Embryonic facial prominence (tissue), 1 donor: Measurements from ENCODE around the gene SLC35E3.

ENCODE experiments used
- DNase-seq: peaks from one replicate; pipeline ENCODE4 v3.0.0-alpha.2; 2016; ENCODE audit errors: extremely low spot score

The SLC35E3 gene

DNA sequence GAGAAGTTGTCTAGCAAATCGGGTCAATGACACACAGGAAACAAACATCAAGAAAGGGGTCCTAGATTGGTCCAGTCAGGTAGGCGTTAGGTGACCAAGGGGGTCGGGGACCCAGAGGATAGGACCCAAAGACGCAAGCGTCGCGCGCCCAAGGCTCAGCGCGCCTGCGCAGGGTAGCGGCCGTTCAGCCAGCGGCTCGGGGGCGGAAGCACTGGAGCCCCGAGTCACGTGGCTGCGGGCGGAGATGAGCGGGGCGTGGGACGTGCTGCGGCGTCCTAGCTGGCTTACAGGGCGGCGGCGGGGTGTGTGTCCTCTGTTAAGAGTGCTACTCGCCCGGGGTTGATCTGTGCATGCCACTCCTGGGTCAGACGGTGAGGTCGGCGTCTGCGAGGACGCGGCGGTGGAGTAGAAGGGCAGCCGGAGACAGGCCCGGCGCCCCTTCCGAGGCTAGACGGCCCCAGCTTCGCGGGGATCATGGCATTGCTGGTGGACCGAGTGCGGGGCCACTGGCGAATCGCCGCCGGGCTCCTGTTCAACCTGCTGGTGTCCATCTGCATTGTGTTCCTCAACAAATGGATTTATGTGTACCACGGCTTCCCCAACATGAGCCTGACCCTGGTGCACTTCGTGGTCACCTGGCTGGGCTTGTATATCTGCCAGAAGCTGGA lies at the start of gene SLC35E3:
SLC35E3 (plus strand) TSS at position 273 of the 668 bp plus-strand sequence; CDS start at position 475, 202 bp downstream.
- DNase-seq = peak; percentile 69

DNA sequence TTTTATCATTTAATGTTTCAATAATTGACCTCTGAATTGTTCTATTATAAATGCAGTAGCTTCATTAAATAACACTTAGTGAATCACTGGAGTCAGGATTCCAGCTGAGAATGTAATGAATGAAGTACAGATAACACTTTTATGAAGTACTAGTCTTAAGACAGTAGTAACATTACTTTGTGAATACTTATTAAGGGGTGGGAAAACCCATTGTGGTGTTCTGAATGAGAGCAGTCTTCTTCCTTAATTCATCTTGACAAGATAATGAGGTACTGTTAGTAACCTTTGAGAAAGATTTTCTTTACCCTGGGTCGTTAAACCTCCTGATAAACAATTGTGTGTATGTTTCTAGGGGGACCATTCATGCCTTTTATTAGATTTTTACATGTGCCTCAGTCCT lies 46.5 kb upstream of the SLC35E3 start:
- DNase-seq = no peak

DNA sequence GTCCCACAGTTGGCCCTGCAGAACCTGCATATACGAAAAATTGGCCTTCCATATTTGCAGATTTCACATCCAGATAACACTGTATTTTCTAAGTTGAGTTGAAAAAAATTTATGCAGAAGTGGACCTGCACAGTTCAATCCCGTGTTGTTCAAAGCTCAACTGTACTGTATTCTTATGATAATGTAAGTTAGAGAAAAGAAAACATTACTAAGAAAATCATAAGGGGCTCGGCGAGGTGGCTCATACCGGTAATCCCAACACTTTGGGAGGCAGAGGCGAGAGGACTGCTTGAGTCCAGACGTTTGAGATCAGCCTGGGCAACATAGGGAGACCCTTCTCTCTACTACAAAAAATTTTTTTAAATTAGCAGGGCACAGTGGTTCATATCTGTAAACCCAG lies 18.2 kb upstream of the SLC35E3 start:
- no peak for DNase-seq

DNA sequence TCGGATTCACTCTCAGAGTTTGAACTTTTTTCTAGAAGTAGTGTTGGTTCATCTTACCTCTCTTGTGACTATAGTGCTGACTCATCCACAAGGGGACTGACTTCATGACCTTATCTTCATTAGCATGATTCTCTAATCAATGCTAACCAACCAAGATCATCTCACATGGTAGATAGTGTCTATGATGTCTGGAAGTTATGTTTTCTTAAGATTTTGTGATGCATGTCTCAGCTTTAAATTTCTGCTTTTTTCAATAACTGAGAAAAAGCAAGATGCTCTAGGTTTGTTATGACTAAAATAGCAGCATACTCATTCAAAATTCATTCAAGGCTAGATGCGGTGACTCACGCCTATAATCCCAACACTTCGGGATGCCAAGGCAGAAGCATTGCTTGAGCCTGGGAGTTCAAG lies 12.3 kb upstream of the SLC35E3 start:
- DNase-seq = no peak

DNA sequence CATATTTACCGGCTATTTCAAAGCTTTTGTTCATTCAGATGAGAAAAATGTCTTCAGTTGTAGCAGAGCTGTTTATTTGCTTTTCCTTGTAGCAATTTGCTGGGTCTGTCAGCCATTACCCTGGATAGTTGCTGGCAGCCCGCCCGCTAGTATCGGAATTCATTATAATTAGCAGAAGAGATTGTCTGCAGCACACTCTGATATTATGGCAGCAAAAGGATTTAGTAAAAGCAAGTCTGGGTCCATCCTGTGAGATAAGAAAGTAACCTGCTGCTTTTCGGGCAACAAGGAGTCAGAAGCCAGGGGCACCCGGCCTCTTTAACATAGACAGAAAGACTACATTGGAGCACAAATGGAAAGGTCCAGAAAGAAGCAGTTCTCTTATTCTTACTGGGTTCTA lies 6.1 kb upstream of the SLC35E3 start:
- no peak for DNase-seq

DNA sequence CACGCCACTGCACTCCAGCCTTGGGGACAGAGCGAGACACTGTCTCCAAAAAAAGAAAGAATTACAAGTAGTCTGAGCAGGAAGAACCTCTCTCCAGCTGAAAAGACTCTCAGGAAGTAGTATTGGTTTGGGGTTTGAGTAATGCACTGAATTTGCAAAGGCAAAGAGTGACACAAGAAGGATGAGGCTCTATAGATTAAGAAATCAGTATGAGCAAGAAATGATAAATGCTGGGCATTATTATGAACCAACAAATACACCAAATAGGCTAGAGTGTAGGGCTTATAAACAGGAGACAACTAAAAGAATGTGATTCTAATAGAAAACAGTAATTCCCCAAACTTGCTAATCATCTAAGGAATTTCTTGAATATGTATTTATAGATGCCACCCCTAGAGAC lies 2.6 kb upstream of the SLC35E3 start:
- DNase-seq = no peak

DNA sequence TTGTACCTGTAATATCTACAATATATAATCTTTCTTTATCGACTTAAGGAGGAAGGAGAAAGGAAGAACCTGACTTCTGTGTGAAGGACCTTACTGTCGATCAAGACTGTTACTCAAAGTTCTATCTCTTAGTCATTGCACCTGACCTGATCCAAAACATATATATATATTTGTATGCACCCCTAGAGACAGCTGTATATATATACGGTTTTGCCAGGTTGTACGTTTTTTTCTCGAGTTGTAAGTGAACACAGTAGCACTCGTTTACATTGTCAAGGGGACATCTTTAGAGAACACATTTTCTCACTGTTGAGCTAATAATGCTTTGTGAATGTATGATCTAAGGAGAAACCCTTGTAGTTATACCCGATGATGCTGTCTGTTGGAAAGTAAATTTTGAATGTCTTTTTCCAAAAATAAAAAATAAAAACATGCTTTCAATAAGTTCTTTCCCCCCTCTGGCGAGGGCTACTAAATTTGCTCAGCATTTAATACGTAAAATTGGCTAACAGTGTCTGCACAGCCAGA lies 536 bp upstream of the SLC35E3 start:
- no peak for DNase-seq

DNA sequence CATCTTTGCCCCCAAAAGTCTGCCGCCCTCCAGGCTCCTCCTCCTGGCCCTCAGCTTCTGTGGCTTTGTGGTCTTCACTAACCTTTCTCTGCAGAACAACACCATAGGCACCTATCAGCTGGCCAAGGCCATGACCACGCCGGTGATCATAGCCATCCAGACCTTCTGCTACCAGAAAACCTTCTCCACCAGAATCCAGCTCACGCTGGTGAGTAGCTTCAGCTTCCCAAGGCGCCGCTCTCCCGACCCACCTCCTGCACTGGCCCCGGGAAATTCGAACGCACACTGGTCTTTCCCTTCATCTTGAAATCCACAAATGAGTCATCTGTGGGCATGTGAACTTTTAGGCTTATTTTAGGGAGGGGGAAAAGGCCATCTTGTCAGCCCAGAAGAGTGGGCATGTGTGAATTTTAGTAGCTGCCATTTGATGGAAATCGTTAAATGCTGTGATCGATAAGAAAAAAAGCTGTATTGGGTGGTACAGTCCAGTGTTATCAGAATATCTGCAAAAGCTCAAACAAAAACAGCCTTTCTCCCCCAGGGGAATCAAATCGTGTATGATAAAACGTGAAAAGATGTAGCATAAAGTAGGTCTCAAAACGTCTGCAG lies 700 bp downstream of the SLC35E3 start:
- no peak for DNase-seq

DNA sequence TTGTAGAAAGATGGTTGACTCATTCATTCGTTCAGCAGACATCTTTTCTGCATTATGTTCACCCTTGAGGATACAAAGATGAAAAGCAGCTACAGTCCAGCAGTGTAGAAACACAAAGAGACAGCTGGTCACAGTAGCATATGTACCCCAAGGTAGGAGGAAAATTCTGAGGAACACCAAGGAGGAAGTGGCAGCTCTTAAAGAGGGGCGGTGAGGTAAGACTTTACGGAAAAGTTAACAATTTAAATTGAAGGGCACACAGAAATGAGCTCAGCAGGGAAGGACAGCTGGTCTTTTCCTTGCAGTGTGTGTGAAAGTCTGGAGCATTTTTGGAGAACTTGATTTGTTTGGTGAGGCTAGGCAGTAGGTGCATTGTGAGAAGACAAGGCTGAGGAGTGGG lies 3.5 kb downstream of the SLC35E3 start:
- DNase-seq = no peak

DNA sequence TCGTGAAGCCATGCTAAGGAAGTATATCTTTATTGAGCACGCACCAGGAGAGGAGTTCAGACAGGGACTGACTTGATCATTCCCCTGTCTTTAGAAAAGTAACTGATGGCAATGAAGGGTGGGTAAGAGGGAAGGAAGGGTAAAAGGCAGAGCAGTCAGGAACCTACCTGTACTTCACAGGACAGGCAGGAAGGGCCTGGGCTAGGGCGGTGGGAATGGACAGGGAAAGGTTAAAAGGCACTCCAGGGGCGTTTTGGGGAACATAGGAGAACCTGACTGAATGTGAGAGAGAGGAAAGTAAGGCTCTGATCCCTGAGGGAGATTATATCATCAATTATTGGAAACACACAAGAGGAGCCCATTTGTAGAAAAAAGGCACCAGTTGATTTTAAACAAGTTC lies 3.9 kb downstream of the SLC35E3 start:
- DNase-seq = no peak

DNA sequence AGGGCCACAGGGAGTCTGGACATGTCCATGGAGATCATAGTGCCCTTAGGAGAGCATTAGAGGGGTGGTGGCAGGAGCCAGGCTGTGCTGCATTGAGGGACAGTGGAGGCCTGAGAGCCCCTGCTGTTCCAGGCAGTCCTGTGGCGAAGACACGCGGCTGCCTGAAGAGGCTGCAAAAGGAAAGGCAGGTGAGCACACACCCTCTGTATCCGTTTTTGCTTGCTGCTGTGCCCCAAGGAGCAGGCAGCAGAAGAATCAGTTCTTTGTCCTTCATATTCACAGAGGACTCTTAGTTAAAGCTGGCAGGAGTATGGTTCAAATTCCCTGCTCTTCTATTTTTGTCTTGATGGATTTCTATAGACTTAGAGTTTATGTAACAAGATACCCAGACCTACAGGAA lies 4.5 kb downstream of the SLC35E3 start:
- no peak for DNase-seq

DNA sequence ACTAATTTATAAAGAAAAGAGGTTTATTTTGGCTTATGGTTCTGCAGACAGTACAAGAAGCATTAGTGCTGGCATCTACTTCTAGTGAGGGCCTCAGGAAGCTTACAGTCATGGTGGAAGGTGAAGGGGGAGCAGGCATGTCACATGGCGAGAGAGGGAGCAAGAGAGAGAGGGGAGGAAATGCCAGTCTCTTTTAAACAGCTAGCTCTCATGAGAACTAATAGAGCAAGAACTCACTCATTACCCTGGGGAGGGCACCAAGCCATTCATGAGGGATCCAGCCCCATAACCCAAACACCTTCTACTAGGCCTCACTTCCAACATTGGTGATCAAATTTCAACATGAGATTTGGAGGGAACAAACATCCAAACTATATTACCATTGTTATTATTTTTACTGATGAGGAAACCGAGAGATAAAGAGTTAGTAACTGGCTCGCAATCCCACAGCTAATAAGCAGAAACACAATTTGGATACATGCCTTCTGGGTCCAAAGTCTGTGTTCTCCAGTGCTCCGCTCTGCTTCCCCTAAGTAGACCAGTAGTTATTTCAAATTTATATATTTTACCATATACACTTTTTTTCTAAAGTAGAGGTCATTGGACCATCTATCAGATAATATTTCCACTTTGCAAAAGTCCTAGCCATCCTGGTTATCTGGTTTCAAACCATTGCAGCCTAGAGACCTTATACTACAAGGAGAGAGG lies 9.7 kb downstream of the SLC35E3 start:
- no peak for DNase-seq

DNA sequence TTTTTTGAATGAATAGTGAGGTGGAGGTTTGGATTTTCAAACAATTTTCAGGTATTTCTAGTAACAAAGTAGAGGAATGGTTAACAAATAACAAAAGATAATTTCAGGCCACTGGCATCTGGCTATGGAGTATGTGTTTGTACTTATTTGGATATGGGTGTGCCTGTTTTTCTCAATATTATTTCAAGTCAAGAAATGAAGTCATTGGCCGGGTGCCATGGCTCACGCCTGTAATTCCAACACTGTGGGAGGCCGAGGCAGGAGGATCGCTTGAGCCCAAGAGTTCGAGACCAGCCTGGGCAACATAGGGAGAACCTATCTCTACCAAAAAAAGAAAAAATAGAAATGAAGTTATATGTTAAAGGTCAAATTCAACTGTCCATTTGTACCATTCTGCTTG lies 13.9 kb downstream of the SLC35E3 start:
- DNase-seq = no peak

DNA sequence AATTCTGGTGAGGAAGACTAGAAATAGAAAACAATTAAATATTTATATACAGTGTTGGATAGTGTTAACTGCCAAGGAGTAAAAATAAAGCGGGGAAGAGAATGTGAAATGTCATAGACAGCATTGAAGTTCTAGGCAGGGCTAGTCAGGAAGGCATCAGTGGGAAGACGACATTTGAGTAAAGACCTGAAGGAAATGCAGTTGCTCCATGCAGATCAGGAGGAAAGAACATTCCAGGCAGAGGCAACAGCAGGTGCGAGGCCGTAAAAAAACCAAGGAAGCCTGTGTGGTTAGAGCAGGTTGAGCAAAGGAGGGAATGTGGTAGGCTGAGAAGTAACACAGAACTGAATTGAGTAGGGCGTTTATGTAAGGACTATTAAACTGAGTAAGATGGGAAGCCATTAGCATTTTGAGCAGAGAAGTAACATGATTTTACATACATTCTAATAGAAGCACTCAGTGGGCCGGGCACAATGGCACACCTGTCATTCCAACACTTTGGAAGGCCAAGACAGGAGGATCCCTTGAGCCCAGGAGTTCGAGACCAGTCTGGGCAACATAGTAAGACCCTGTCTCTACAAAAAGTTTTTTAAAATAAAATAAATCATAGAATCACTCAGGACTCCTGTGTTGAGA lies 14.9 kb downstream of the SLC35E3 start:
- DNase-seq = no peak

DNA sequence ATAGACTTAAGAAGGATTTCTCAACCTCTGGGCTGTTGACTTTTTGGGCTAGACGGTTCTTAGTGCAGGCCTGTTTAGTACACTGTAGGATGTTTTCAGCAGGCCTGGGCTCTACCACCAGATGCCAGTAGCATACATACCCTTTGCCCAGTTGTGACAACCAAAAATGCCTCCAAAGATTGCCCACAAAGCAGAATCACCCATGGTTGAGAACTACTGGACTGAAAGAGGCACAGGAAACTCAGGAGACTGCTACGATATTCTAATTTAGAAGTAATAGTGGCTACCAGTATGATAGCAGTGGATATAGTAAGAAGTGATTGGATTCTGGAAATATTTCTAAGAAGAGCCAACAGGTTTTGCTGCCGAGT lies 15.5 kb downstream of the SLC35E3 start:
- DNase-seq = no peak

DNA sequence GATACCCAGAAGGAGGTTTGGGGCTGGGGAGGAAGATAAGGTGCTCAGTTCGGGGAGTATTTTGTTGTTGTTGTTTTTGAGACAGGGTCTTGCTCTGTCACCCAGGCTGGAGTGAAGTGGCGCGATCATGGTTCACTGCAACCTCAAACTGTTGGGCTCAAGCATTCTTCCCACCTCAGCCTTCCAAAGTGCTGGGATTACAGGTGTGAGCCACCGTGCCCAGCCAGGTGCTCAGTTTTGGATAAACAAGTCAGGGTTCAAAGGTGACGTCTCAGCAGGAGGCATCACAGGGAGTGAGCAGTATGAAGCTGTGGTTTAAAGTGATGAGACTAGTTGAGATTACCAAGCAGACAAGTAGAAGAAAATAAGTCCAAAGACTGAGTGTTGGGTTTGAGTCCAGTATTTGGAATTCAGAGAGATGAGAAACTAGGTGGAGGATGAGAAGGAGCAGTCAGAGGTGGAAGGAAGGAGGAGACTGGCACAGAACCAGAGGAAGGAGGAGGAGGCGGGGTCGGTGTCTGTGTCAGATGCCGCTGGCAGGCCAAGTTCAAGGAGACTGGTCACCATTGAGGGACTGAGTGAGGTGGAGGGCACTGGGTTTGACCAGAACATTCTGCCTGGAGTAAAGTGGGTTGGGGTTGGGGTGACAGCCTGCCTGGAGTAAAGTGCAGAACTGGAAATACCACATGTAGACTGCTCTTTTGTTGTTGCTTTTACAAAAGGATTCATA lies 16.1 kb downstream of the SLC35E3 start:
- DNase-seq = no peak

DNA sequence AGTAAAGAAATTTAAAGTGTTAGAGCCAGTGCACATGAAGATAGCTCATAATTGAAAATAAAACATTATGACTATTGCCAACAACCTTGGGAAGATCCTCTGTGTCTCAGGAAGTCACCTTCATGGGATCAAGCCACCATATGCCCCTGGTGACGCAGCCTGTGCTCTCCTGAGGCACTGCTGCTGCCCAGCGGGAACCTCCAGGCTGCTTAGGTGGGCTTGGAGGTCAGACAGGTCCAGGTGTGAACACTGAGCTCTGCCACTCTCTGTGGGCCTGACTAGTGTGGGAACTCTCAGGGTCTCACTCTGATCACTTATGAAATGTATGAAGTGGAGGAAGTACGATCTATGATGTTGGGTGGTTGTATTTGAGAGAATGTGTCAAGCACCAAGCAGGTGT lies 16.7 kb downstream of the SLC35E3 start:
- DNase-seq = no peak

DNA sequence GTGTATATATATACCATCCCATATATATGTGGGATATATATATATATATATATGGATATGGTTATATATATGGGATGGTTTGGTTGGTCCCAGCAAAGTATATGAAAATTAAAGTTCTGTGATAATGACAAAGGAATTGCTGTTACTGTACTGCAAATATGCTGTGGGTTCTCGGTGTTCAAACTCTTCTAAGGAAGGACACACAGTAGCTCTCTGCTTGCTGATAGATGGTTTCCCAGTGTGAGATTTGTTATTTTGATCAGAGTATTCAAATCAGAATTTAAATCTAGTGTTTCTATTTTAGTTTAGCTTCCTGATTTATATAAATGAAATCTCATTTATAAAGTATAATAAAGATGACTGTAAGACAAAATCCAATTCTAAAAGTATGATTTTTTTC lies 19.7 kb downstream of the SLC35E3 start:
- DNase-seq = no peak

DNA sequence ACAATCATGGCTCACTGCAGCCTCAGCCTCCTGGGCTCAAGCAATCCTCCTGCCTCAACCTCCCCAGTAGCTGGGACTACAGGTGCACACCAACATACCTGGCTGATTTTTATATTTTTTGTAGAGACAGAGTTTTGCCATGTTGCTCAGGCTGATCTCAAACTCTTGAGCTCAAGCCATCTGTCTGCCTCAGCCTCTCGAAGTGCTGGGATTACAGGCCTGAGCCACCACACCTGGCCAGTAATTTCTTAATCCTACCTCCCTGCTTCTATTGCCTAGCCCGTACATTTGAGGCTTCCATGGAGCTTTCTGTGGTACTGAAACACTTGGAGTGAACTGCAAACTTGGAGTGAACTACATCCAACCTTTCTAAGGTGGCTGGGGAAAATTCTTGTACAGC lies 20.7 kb downstream of the SLC35E3 start:
- no peak for DNase-seq

DNA sequence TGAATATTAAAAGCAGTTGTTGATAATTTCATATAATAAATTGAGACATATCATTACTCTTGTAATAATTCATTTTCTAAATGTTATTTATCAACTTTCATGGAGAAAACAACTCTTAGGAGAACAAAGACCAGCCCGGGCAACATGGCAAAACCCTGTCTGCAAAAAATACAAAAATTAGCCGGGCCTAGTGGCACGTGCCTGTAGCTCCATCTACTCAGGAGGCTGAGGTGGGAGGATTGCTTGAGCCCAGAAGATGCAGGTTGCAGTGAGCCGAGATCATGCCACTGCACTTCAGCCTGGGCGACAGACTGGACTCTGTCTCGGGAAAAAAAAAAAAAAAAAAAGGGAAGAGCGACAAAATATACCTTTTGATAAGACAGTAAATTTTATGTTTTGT lies 21.2 kb downstream of the SLC35E3 start:
- DNase-seq = no peak

DNA sequence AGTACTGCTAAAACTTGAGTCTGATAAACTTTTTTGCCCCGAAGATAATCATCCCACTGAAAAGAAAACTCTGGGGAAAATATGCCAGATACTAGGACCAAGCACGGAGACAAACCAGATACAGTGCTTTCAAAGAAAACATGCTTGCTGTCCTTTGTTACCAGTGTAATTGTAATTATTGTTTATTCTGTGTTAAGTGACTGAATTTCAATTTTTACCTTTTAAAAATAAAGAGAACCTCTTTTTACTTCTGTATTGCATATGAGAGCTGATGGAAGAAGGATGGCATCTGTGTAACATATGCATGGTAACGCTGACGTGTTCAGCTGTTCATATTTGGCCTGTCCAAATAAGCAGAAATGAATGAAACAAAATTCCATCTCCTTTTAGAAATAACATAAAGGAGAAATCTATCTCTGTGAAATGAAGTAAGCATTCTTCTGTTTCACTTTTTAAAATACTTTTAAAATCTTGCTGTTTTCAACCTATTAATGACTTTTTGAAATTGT lies 22.5 kb downstream of the SLC35E3 start:
- no peak for DNase-seq

DNA sequence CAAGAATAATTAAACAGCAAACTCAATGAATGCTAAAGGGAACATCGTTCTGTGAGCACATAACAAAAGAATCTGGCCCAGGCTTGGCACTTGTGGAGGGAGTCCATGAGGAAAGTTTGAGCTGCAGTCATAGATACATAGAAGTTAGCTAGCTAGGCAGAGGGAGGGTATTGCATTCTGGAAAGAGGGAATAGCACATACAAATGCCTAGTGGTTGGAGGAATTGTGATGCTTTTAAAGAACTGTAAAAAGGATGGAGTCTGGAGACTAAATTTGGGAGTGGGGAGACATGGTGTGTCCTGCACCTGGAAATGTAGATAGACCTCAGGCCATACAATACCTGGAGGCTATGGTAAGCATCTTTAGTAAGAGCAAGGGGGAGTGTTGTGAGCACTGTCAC lies 24.0 kb downstream of the SLC35E3 start:
- no peak for DNase-seq
